Spleen (tissue), 7 donors: ENCODE measurements around the gene DPP7.

Experiments
- POLR2A ChIP-seq, 3 donors: fragments of 450-650 bp; IDR thresholded peaks; one replicate each; pipeline ENCODE4 v1.5.1; 2017; ENCODE audit warnings: antibody characterized with exemption in 3 of 3, mild to moderate bottlenecking in 1 of 3
- POLR2AphosphoS5 ChIP-seq, 3 donors: sonication (generic); formaldehyde crosslinking; IDR thresholded peaks; one replicate each; pipeline ENCODE4 v1.5.1; 2017; ENCODE audit warnings: antibody characterized with exemption in 3 of 3
- TF ChIP-seq, protein P1 (sequence below), 11 experiments: fragments of 200-600 bp in 7 of 11; fragments of 450-650 bp in 4 of 11; sonication (generic) in 4 of 11; IDR thresholded peaks in 8 of 11; conservative IDR thresholded peaks in 3 of 11; 1 replicate in 7 of 11; 2 replicates in 4 of 11; pipeline versions ENCODE4 v1.4.0 to v1.8.0; 2016 to 2021; ENCODE audit warnings: antibody characterized with exemption in 11 of 11, inconsistent platforms in 4 of 11, mild to moderate bottlenecking in 1 of 11
- donor health status: DM: no; HTN: no; CAD: no; lungs with moderate emphysema.
- donor health status: DM: no; HTN: no; CAD: no.
- donor health status: DM: no; HTN: no; CAD: no.

DNA sequence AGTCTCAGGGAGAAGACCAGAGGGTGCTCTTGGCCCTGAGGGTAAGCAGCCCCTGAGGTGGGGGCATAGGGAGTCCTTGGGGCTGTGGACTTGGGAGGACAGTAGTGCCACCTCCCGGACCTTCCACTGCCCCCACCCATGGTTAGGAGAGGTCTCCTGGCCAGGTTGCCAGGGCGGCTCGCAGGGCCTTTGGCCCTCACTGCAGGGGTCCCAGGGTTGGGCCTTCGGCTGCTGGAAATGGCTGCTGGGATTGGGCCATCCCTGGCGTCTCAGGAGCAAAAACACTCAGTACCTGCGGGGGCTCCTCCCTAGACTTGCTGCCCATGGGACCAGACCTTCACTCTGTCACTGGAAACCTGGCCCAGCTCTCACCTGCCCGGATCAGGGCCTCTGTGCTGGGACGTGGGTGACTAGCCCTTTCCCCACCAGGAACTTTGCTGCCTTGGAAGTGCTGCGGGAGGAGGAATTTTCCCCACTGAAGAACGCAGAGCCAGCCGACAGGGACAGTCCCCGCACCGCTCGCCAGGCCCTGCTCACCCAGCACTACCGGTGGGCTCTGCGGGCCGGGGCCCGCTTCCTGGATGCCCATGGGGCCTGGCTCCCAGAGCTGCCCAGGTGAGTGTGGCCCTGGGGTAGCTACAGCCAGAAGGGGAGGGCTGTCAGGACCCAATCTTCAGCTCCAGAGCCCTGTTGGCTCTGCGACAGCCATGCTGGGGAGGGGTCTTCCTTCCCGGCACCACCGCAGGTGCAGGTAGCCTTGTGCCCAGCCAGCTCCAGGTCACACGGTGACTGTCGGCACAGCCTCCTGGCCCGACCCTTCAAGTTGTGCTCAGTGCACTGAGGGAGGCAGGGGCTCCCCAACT, 34.0 kb downstream of the DPP7 start:
- TF ChIP-seq POLR2AphosphoS5 (IDR thresholded peaks at IDR 0.05) (peak in 1 of 3 donors; percentile 24), POLR2A (IDR thresholded peaks at IDR 0.05) (no peak)
- TF ChIP-seq, protein P1, sequence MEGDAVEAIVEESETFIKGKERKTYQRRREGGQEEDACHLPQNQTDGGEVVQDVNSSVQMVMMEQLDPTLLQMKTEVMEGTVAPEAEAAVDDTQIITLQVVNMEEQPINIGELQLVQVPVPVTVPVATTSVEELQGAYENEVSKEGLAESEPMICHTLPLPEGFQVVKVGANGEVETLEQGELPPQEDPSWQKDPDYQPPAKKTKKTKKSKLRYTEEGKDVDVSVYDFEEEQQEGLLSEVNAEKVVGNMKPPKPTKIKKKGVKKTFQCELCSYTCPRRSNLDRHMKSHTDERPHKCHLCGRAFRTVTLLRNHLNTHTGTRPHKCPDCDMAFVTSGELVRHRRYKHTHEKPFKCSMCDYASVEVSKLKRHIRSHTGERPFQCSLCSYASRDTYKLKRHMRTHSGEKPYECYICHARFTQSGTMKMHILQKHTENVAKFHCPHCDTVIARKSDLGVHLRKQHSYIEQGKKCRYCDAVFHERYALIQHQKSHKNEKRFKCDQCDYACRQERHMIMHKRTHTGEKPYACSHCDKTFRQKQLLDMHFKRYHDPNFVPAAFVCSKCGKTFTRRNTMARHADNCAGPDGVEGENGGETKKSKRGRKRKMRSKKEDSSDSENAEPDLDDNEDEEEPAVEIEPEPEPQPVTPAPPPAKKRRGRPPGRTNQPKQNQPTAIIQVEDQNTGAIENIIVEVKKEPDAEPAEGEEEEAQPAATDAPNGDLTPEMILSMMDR (IDR thresholded peaks at IDR 0.05 in 8 of 11, conservative IDR thresholded peaks at IDR 0.05 in 3 of 11): no peak
